HG03457 (cell line): ENCODE data around the gene TMEM143.
A peak's percentile ranks its signal among the peaks of the same experiment; 100 is the strongest.
"Not testable (repeated sequence)": the region's sequence is repeated elsewhere in the genome, so short reads cannot be mapped to it uniquely, and the experiment has no call there.

Experiments used
- ATAC-seq: cut with Tn5 transposase; IDR thresholded peaks from one replicate; pipeline ENCODE4 v1.9.1; 2021; ENCODE audit warnings: moderate number of reproducible peaks; ENCODE audit not compliant: unreplicated experiment

TMEM143 gene

GRCh38 chr19:48391100-48392005 lies 27.6 kb upstream of the TMEM143 start, which contains the start of gene KDELR1:
Gene KDELR1, minus strand, starts transcription at chr19:48391551. Its CDS starts 193 bp downstream, at chr19:48391358.
- no peak for ATAC-seq

DNA sequence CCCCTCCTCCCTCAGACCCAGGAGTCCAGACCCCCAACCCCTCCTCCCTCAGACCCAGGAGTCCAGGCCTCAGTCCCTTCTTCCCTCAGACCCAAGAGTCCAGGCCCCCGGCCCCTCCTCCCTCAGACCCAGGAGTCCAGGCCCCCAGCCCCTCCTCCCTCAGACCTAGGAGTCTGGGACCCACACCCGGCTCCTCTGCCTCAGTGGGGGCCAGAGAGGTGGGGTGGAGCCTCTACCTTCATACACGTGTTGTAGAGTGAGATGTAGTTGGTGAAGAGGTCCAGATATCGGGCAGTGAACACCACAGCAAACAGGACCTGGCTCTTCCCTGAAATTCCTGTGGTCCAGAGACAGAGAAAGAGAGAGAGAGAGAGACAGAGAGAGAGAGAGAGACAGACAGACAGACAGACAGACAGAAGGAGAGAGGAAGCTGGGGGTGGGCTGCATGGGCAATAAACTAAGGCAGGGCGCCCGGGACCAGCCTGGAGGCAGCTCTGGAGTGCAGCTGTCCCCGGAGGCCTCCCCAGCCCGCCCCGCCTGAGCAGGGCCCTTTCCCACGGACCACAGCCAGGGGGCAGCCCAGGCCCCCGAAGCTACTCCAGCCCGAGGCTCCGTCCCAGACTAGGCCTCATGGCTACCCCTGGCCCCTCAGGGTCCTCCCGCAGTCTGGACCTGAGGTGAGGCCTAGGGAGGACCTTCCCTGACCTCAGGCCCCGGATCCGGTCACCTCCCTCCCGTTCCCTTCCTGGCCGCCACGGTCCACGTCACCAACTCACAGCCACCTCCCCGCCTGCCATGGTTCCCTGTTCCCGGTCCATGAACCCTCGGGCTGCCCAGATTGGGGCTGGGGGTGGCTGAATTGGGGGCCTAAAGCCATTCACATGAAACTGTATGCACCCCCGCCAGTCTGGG lies 26.7 kb upstream of the TMEM143 start:
- ATAC-seq = no peak

DNA sequence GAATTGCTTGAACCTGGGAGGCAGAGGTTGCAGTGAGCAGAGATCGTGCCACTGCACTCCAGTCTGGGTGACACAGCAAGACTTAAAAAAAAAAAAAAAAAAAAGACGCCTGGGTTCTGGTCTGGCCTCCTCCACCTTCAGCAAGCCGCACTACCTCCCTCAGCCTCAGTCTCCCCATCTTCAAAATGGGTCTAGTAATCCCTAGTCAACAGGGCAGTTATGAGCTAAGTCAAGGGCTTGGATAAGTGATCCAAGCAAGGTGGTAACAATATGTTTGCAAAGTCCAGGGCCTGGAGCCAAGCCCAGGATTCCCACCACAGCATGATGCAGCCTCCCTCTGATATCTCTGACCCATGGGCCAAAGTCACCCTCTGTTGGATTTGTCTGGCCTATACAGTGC lies 23.2 kb upstream of the TMEM143 start:
- no peak for ATAC-seq

DNA sequence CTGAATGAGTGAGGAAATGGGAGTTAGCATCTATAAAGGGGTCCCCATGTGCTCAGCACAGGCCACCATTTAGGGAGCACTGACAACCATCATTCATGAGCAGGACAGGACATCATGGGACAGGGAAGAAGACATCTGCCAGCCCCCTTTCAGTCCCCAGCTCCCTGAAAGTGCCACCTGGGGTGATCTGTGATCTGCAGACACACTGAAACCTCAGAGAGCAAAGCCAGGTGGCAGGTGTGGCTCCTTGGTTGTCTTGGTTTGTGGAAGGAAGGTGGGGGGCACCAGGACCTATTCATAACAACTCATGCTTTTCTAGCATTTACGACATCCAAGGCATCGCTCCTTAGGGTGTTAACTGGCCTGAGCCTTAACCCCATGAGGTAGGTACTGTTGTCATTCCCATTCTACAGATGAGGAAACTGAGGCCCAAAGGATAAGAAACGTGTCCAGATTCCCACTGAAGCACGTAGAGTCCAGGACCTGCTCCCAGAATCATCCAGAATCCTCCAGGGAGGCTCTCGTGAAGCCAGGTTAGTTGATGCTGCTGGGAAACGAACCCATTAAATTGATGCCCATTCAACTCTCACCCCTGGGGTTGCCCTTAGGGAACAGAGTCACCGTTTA lies 21.8 kb upstream of the TMEM143 start:
- no peak for ATAC-seq

DNA sequence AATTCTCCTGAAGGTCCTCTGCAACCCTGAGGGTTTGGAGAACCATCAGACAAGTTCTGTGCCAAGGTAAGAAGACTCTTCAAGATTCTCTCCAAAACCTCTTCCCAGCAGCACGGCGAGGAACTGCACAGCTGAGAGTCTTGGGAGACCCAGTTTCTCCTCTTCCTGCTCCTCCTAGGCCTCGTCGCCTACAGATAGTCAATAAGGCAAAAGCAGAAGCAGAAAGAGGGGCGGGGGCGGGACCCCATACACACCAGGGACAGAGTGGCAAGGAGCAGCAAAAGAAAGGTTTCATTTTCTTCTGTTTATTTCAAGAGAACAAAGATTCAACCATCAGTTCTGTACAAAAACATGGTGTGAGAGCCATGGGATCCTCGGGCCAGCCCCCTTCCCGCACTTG lies 18.5 kb upstream of the TMEM143 start:
- no peak for ATAC-seq

DNA sequence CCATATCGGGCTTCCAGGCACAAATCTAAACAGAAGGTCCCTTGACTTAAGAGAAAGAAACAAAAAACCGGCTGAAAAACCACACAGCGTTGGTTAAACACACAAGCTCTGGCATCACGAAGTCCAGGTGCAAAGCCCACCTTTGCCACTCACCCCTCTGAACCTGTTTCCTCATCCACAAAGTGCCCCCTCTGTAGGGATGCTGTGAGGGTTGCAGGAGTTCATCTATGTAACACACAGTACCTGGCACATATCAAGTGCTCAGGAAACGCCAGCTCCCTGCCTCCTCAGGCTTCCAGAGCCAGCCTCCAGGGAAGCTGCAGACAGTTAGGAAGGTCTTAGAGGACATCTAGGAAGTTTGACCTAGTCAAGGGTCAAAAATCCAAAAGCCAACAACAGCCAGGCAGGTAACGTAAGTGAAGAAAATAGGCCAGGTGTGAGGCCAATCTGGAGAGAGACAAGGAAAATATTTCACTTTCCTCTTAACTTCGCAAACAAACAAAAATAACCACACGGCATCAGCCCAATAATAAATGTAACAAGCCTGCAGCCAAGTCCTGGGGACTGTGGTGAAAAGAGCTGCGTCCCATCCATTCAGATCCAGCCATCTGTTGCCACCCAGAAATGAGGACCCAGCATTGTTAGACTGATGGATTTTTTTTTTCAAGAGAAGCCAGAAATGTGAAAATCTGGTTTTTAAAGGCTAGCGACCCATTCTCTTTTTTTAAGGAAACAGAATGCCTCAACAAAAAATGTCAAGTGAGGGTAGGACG lies 17.6 kb upstream of the TMEM143 start:
- no peak for ATAC-seq

GRCh38 chr19:48379058-48379457 lies 15.3 kb upstream of the TMEM143 start:
- no peak for ATAC-seq

DNA sequence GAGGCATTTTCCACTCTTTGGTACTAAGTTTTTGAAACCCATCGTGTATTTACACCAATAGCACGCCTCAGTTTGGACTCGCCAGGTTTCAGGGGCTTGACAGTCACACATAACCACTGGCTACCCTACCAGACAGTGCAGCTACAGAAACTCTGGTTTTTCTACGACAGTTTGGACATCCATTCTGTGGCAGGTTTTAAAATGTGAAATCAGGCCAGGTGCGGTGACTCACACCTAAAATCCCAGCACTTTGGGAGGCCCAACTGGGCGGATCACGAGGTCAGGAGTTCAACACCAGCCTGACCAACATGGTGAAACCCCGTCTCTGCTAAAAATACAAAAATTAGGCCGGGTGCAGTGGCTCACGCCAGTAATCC lies 14.4 kb upstream of the TMEM143 start:
- ATAC-seq = no peak

DNA sequence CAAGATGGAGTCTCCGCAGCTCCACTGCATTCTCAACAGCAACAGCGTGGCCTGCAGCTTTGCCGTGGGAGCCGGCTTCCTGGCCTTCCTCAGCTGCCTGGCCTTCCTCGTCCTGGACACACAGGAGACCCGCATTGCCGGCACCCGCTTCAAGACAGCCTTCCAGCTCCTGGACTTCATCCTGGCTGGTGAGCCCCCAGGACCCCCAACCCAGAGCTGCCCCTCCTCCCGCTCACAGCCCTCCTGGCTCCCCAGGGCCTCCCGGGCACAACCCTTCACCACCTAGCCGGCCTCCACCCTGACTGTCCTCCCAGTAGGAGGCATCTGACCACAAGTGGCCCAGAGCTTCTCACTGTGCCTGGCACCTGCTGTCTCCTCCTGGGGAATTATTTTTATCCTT lies 9.8 kb upstream of the TMEM143 start:
- no peak for ATAC-seq

GRCh38 chr19:48372904-48373303 lies 9.2 kb upstream of the TMEM143 start:
- no peak for ATAC-seq

GRCh38 chr19:48371771-48372170 lies 8.0 kb upstream of the TMEM143 start:
- ATAC-seq = not testable (repeated sequence)

- no peak for ATAC-seq
These were observed 7.6 kb upstream of the TMEM143 start for GRCh38 chr19:48371367-48371766.

GRCh38 chr19:48370955-48371354 lies 7.2 kb upstream of the TMEM143 start:
- no peak for ATAC-seq

- ATAC-seq = no peak
These were observed 5.2 kb upstream of the TMEM143 start for GRCh38 chr19:48368936-48369335.

DNA sequence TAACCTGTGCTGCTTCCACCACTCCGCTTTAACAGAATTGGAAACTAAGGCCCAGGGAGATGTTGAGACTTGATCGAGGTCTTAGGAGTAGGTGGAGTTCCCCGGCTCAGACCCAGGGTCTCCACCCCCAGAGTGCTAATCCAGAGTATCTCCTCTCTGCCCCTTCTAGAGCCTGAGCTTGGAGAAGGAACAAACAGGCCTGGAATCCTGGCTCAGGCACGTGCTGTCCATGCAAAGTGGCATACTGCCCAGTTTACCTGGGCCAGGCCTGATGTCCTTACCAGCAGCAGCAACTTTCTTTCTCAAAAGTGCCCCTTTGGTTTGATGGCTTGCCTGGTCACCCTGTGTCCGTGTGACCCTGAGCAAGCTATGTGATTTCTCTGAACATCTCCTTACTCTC lies 4.1 kb upstream of the TMEM143 start:
- ATAC-seq = no peak

DNA sequence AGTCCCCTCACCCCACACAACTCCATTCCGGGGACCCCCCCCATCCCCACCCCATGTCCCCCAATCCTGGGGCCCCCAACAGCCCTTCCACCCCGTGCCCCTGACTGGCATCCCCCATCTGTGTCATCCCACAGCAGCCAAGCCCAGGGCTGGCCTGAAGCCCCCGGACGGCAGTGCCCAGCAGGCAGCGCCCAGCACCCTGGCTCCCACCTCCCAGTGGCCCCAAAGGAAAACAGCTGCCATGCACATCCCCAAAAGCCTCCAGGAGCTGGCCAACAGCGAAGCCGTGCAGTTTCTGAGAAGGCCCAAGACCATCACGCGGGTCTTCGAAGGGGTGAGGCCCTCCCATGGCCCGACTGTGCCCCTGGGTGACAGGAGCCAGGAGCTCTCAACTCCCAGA lies 1.9 kb upstream of the TMEM143 start:
- no peak for ATAC-seq

DNA sequence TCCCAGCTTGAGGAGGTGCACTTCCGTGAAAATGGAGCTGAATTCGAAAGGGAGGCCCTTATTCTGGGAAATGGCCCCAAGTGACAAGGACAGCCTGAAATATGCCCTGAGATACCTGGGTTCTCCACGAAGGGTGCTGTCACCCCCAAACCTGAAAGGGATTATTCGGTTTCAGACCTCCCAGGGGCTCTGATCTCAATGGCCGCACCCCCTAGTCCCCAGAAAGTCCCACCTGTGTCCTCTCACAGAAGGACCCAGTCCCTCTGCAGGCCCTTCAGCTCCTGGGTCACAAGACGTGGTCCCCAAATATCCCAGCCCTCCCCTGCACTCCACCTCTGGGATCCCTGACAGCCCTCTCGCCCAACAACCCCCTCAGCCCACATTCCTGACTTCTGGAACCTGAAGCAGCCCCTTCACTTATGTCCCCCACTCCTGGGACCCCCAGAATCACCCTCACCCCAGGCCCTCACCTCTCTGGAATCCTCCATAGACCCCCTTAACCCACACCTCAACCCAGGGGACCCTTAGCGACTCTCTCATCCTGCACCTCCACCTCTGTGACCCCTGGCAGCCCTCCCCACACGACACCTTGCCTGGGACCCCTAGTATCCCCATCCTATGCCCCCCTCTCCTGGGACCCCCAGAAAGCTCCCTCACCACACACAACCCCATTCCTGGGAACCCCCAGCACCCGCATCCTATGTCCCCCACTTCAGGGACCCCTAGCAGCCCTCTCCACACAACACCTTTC lies 1.0 kb upstream of the TMEM143 start:
- ATAC-seq = no peak

DNA sequence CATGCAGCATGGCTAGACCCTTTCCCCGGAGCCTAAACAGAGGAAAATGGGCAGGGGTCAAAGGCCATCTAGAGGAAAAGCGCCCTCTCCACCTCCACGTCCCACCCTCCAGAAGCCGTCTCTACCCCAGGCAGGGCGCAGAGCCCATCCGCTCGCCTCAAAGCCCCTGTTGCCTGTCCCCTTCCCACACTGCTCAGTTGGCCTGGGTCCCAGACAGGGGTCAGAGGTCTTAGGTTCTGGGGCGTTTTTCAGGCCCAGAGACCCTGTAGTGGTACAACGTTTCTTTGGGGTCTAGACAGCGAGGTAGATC lies 285 bp downstream of the TMEM143 start:
- ATAC-seq = no peak

- ATAC-seq = peak; percentile 31
These were observed 832 bp downstream of the TMEM143 start for GRCh38 chr19:48362716-48363499.
